HG03378 (cell line): ENCODE results near the gene MAN1B1.

ENCODE experiments used
- ATAC-seq: cut with Tn5 transposase; IDR thresholded peaks from one replicate; pipeline ENCODE4 v1.9.1; 2021; ENCODE audit warnings: mild to moderate bottlenecking, moderate library complexity; ENCODE audit not compliant: unreplicated experiment

MAN1B1 gene

GRCh38 chr9:137084526-137084925, 2.3 kb upstream of the MAN1B1 start:
- ATAC-seq, result no peak

DNA sequence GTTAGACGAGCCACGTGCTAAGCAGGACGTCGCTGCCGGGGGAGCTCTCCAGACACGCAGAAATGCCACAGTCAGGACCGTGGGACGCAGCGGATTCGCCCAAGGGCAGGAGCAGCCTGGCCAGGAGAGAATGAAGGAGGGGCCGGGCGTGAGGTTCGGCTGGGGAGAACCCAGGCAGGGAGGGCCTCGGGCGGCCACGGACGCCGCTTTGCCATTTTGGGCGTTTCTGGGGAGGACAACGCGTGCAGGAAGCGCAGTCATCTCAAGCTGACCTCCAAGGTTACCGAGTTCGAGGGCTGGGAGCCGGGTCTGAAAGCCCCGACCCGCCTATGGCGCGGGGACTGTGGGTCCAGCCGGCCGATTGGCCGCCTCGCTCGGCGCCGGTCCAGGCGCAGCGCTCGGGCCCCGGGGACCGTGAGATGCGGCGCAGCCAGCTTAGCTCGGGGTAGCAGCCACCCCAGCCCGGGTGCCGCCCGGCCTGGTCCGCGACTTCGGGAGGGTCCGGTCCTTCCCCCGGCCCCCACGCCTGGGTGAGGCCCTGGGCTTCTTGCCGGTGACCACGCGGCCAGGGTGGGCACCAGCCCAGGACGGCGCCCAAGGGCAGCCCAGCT, 760 bp upstream of the MAN1B1 start:
- ATAC-seq, result no peak

- ATAC-seq, result no peak
Observed at GRCh38 chr9:137087409-137087925, 682 bp downstream of the MAN1B1 start.

GRCh38 chr9:137088121-137088520, 1.3 kb downstream of the MAN1B1 start:
- no peak for ATAC-seq

DNA sequence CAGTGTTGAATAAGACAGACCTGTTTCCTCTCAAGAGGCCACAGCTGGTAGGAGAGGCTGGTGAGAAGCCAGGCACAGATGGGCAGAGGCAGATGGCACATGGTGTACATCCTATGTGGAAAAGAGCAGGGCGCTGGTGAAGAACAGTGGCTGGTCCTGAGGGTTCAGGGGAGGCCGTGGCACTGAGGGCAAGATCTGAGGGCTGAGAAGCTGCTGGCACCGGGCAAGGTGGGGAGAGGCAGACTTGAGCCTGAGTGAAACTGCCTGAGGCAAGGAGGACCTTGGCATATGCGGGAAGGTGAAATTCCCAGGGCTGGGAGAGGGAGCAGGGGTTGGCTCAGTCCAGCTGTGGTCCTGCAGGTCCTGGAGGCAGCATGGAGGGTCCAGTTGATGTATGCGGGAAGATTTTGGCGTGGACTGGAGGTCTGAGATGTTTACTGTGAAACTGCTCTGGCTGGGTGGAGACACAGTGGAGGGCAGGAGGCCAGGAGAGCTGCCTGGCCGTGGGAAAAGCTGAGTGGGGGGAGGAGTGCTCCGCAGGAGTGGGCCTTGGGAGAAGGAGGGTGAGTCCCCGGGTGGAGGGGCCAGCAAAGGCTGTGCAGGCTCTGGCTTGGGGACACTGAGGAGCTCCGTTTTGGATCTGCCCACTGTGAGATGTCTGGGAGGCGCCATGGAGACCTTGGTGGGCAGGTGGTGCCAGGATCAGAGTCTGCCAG, 2.6 kb downstream of the MAN1B1 start:
- no peak for ATAC-seq

- no peak for ATAC-seq
Observed at GRCh38 chr9:137095664-137096517, 9.1 kb downstream of the MAN1B1 start.

DNA sequence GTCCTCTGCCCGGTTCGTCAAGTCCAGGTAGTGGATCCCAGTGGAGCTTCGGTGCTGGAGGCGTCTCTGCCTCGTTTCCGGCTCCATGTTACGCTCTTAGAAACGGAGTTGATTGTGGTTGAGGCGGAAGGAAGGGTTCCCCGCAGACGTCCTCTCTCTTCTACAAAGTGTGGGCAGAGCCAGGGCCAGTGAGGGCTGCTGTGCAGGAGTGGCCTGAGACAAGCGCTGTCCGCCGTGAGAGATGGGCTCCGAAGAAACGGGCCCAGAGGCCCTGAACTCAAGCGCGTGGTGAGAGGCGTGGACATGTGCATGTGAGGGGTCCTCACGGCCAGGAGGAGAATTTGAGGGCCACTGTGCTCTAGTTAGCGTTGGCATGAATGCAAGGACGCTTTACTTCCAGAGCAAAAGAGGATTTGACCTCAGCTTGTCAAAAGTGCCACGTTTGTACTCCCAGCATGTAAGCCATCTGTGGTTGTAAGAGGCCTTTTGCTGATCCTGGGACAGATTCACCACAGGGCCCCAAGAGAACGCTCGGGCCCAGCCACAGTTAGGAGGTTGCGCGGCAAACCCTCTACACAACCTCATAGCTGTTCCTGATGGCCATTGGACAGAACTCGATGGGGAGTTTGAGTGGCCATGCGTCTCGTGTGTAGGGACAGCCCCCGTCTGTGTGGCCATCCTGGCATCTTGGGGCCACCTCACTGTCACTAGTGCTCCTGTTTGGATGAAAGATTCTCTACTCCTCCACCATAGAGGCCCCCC, 10.2 kb downstream of the MAN1B1 start:
- no peak for ATAC-seq

GRCh38 chr9:137097761-137098462, 11.1 kb downstream of the MAN1B1 start:
- ATAC-seq, result no peak

GRCh38 chr9:137099231-137099630, 12.4 kb downstream of the MAN1B1 start:
- ATAC-seq, result no peak

- ATAC-seq, result no peak
Observed at GRCh38 chr9:137103206-137103999, 16.6 kb downstream of the MAN1B1 start.

DNA sequence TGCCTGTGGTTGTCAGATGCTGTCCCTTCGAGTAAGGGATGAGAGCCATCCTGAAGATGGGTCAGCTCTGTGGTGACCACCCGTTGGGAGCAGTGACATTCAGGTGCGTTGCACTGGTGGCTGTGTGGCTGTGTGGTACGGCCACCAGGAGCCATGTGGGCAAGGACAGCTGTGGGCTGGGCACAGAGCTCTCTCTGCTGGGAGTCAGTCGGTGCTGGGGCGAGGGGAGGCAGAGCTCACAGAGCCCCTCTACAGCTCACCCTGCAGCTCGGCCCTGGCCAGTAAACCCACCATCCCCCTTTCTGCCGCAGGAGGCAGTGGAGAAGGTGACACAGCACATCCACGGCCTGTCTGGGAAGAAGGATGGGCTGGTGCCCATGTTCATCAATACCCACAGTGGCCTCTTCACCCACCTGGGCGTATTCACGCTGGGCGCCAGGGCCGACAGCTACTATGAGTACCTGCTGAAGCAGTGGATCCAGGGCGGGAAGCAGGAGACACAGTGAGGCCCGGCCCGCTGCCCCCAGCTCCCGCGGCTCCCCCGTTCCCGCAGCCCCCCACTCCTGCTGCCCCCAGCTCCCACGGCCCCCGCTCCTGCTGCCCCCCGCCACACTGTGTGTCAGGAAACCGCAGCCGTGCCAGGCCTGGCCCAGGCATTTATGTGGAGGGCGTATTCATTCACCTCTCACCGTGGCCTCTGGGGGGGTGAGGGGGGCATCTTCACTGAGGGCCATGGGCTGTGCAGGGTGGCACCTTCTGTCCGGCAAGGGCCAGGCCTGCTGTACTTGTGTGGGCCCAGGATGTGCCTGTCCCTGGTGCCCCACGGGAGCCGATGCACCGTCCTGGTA, 19.3 kb downstream of the MAN1B1 start:
- no peak for ATAC-seq

- no peak for ATAC-seq
Observed at GRCh38 chr9:137106662-137107250, 20.0 kb downstream of the MAN1B1 start.

GRCh38 chr9:137107312-137107921, 20.6 kb downstream of the MAN1B1 start:
- ATAC-seq, result no peak

DNA sequence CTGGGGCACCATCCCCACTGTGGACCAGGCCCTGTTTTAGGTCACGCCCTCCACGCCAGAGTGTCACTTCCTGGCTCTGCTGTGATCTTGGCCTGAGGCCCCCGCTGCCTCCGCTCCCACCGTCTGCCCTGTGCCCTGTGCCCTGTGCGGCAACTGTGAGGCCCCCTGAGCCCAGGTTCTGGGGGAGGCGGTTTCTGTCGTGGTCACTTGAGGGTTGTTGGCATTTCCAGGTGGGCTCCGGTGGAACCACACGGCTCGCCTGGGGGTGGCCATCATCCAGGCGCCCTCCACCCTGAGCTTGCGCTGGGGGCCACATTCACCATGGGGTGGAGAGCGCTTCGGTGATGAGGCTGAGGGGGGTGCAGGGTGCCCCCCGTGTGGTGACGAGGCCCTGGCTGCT, 21.2 kb downstream of the MAN1B1 start:
- ATAC-seq, result no peak

- no peak for ATAC-seq
Observed at GRCh38 chr9:137108608-137109249, 21.9 kb downstream of the MAN1B1 start.

DNA sequence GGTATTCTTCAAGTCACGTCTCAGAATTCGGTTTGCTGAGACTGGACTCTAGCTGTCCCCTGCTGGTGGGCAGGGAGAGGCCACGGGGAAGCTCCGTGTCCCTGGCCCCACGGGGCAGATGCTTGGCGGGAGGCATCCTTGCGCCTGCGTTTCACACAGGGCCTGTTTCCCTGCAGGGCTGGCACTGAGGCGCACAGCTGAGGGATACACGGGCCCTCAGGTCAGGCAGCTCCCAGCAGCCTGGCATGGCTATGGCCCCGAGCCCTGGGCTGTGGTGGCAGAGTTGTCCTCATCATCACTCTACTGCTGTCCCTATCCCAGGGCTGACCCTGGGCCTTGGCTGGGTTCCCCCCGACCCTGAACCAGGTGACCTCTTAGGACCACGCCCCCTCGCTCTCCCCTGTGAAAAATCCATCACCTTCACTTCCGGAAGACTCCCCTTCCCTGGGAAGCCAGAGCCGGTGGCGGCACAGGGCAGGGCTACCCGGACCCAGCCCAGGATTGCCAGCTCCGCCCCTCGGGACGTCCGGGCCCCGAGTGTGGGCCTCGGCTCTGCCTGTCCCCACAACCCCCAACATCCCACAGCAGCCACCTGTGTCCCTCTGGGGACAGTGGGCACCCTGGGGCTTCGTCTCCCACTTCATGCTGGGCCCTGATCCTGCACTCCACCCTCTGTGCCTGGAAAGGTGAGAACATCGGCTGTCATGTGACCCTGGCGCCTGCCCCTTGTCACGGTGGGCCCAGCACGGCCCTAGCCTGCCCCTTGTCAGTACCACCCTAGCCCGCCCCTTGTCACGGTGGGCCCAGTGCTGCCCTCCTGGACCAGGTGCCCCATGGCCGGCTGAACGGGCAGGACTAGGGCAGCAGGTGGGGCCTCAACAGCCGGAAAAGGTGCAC, 22.7 kb downstream of the MAN1B1 start:
- no peak for ATAC-seq
